Bronchial epithelial cell (primary cell): ENCODE results near the gene CHMP6. TPM values are rescaled to one million over a fixed set of nuclear protein-coding genes. Genes with fewer than 3 reads are reported as not detected.
"Not testable (repeated sequence)": the region's sequence is repeated elsewhere in the genome, so short reads cannot be mapped to it uniquely, and the experiment has no call there.

Source experiments
- DNase-seq: peaks from one replicate; pipeline ENCODE4 v3.0.0-alpha.2; 2010; ENCODE audit warnings: low read depth
- FAIRE-seq: peaks from 2 replicates; lab custom pipeline; 2011; peaks lifted over from hg19 to GRCh38; lab: Jason Lieb, UNC
- H3K27me3 ChIP-seq: 2 replicates; pipeline ENCODE4 v1.5.1; 2011; ENCODE audit warnings: low read length; ENCODE audit not compliant: control insufficient read depth, insufficient read depth
- H3K36me3 ChIP-seq: 2 replicates; pipeline ENCODE4 v1.5.1; 2011; ENCODE audit warnings: low read length; ENCODE audit not compliant: control insufficient read depth, insufficient read depth
- H3K4me3 ChIP-seq: 2 replicates; pipeline ENCODE4 v1.5.1; 2011; ENCODE audit warnings: mild to moderate bottlenecking, low read depth, low read length, control low read depth
- total RNA-seq: library from RNA; depleted of rRNA; stranded (reverse); fragments of >200 nt; gene quantifications from 2 replicates; pipeline ENCODE4 v1.2.1, GENCODE V29; 2014
- TF ChIP-seq, protein P1 (sequence below): IDR thresholded peaks from 2 replicates; pipeline ENCODE4 v1.5.1; 2011; ENCODE audit warnings: mild to moderate bottlenecking, moderate library complexity, low read length, control low read depth, inconsistent platforms; ENCODE audit not compliant: insufficient read depth, severe bottlenecking

CHMP6 gene
- total RNA-seq, 1 donor from 2014 or later, result 5.8 TPM

DNA sequence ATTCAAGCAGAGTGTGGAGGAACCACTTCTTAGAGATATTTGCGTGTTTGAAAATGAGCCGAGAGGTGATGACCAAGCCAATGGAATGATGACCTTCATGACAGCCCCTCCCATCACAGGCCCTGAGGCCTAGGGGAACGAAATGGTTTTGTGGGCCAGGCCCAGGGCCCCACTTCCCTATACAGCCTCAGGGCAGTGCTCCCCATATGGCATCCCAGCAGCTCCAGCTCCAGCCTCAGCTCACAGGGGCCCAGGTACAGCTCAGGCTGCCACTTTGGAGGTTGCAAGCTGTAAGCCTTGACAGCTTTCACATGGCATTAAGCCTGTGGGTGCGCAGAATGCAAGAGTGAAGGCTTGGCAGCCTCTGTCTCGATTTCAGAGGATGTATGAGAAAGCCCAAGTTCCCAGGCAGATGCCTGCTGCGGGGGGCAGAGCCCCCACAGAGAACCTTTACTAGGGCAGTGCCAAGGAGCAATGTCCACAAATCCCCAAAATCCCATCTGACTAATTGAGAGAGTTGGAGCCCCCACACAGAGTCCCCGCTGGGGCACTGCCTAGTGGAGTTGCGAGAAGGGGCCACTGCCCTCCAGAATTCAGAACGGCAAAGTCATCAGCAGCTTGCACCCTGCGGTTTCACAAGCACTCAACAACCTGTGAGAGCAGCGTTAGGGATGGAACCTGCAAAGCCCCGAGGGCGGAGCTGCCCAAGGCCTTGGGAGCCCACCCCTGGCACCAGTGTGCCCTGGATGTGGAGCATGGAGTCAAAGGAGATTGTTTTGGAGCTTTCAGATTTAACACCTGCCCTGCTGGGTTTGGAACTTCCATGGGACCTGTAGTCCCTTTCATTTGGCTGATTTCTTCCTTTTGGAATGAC is 21.2 kb downstream of the CHMP6 start:
- Histone ChIP-seq H3K36me3 (no peaks in the 10 kb centered on the region), H3K27me3 (no peaks in the 10 kb centered on the region), H3K4me3 (no peak overlapping the region)
- TF ChIP-seq, protein P1, sequence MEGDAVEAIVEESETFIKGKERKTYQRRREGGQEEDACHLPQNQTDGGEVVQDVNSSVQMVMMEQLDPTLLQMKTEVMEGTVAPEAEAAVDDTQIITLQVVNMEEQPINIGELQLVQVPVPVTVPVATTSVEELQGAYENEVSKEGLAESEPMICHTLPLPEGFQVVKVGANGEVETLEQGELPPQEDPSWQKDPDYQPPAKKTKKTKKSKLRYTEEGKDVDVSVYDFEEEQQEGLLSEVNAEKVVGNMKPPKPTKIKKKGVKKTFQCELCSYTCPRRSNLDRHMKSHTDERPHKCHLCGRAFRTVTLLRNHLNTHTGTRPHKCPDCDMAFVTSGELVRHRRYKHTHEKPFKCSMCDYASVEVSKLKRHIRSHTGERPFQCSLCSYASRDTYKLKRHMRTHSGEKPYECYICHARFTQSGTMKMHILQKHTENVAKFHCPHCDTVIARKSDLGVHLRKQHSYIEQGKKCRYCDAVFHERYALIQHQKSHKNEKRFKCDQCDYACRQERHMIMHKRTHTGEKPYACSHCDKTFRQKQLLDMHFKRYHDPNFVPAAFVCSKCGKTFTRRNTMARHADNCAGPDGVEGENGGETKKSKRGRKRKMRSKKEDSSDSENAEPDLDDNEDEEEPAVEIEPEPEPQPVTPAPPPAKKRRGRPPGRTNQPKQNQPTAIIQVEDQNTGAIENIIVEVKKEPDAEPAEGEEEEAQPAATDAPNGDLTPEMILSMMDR, result no peak
- FAIRE-seq (no peak), DNase-seq (no peak)

- no peak overlapping the region for H3K4me3 ChIP-seq
- H3K36me3 ChIP-seq, result no peaks in the 10 kb centered on the region
- FAIRE-seq (no peak), DNase-seq (no peak)
- H3K27me3 ChIP-seq, result no peaks in the 10 kb centered on the region
- TF ChIP-seq, protein P1, result no peak
Observed at GRCh38 chr17:81013642-81014041, 22.0 kb downstream of the CHMP6 start.

GRCh38 chr17:81015136-81015535 is 23.5 kb downstream of the CHMP6 start:
- no peak for FAIRE-seq

DNA sequence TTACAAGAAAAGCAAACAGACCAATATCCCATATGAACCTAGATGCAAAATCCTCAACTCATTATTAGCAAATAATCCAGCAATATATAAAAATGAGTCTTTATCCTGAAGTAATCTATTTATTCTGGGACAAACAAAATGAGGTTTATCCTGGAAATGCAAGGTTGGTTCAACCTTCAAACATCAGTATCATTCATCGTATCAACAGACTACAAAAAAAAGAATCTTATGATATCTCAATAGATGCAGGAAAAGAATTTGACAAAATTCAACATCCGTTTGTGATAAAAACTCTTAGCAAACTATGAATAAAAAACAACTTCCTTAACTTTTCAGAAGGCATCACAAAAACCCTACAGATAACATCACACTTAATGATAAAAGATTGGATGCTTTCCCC is 24.9 kb downstream of the CHMP6 start:
- TF ChIP-seq, protein P1, result no peak
- Histone ChIP-seq H3K36me3 (no peaks in the 10 kb centered on the region), H3K27me3 (no peaks in the 10 kb centered on the region), H3K4me3 (no peak overlapping the region)
- FAIRE-seq, result no peak
- DNase-seq, result no peak

More at GRCh38 chr17:81015136-81015535, 23.5 kb downstream of the CHMP6 start:
- Histone ChIP-seq H3K36me3 (no peaks in the 10 kb centered on the region), H3K27me3 (no peaks in the 10 kb centered on the region), H3K4me3 (no peak overlapping the region)
- TF ChIP-seq, protein P1, result no peak
- DNase-seq, result no peak

GRCh38 chr17:81017330-81017729 is 25.7 kb downstream of the CHMP6 start:
- H3K36me3 ChIP-seq, FAIRE-seq, H3K4me3 ChIP-seq, H3K27me3 ChIP-seq, DNase-seq: not testable (repeated sequence)

DNA sequence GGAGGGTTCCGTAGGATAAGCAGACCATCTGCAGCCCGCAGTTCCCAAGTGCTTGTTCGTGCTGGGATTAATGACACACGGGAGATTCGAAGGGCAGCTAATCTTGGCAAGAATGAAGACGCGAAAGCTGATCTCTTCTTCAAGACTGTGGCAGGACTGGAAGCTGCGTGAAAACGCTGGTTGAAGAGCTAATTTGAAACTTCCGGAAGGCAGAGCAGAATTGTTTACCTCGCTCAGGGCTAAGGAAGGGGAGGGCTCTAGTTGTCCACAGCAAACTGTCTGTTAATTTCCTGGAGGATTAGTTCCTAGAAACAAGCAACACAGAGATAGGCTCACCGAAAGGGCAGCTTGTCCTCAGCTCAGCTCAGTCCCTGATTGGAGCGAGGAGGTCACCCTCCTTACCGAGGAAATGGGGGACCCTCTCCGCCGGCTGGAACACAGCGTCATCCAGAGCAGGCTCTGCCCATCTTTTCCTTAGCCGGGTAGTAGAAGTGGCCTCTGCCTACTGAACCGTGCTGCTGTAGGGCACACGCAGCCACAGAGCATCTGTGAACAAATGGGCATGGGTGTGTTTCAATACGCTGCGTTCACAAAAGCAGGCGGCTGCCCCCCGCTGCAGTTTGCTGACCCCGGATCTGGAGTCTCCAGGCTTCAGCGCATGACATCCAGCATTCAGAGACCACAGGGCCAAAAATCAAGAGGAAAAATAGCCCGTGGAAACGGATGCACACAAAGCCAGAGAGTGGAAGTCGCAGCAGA is 26.6 kb downstream of the CHMP6 start:
- no peaks in the 10 kb centered on the region for H3K27me3 ChIP-seq
- TF ChIP-seq, protein P1, result no peak
- no peaks in the 10 kb centered on the region for H3K36me3 ChIP-seq
- no peak overlapping the region for H3K4me3 ChIP-seq
- no peak for FAIRE-seq
- peak; percentile 33 for DNase-seq
